Stimulated activated CD4-positive, alpha-beta T cell treated with anti-CD3 and anti-CD28 coated beads, TNF-alpha, amount 100 ng/mL, for 4 hours (primary cell): ENCODE data around the gene PBX4.
A peak's percentile ranks its signal among the peaks of the same experiment; 100 is the strongest.
"Not testable (repeated sequence)": the region's sequence is repeated elsewhere in the genome, so short reads cannot be mapped to it uniquely, and the experiment has no call there.

Source experiments
- DNase-seq, 3 experiments: peaks; one replicate each; pipeline ENCODE4 v3.0.0-alpha.2; 2020; ENCODE audit warnings: low read depth in 3 of 3

The PBX4 gene

DNA sequence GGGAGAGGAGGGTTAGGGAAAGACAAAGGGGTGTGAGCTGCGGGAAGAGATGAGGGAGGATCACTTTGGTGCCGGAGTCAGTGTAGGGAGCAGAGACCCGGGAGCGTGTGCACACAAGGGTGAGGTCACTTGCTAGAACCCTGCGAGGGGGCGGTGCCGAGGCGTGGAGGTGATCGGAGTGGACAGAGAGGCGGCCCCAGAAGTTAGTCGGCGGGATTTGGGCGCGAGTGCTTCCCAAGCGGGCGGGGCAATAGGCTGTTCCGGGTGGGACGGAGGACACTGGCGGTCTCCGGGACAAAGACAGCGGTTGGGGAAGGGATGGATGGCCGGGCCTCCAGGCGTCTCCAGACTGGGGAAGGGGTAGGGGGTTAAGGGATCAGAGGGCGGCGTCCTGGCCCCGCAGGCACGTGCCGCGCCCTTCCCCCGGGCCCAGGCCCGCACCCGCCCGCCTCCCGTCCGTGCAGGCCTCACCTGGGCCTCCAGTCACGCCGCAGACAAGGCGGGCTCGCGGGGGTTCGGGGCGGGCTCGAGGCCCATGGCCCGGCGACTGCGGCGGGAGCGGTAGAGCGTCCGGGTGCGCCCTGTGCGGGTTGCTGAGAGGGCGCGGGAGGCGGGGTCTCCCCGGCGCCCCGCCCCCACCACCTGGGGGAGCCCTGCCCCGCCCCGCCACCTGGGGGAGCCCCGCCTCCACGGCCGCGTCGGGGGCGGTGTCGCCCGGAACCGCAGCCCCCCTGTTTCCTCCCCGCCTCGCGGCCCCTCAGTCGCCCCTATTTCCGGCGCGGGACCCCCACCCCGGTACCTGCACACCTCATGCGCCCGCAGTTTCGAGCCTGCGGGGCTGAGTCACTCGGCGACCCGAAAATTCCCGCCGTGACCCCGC is 9.4 kb upstream of the PBX4 start, which contains the start of gene LPAR2:
LPAR2 (minus strand) TSS at position 600 of the 880 bp plus-strand sequence. CDS start 945 bp downstream, outside the sequence.
- peak; percentile 61 to 70 (median 65) for DNase-seq

DNA sequence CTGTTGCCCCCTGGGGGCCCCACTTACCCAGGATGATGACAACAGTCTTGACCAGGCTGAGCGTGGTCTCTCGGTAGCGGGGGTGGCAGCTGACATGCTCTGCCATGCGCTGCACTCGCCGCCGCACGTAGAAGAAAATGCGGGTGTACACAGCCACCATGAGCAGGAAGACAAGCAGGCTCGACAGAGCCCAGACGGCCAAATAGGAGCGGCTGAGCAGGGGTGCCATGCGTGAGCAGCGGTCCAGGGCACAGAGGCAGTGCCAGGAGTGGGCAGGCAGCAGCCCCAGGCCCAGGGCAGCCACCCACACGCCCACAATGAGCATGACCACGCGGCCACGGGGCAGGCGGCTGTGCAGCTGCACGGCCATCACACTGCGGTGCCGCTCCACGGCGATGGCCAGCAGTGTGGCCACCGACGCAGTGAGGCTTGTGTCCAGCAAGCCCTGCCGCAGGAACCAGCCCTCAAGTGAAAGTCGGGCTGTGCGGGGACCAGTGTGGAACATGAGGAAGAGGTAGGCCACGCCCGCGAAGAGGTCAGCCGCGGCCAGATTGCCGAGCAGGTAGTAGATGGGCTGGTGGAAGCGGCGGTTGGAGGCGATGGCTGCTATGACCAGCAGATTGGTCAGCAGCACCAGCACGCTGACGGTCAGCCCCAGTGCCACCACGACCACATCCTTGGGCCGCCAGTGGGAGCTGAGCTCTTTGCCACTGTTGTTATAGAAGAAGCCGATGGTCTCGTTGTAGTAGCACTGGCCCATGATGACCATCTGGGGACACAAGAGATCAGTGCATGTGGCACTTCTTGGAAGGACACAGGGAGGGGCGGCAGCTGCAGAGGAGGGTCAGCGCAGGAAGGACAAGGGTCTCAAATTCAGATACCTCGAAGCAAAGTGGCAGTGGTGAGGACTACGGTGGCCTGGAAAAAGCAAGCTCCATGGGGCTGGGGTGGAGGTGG is 8.3 kb upstream of the PBX4 start:
- no peak for DNase-seq

DNA sequence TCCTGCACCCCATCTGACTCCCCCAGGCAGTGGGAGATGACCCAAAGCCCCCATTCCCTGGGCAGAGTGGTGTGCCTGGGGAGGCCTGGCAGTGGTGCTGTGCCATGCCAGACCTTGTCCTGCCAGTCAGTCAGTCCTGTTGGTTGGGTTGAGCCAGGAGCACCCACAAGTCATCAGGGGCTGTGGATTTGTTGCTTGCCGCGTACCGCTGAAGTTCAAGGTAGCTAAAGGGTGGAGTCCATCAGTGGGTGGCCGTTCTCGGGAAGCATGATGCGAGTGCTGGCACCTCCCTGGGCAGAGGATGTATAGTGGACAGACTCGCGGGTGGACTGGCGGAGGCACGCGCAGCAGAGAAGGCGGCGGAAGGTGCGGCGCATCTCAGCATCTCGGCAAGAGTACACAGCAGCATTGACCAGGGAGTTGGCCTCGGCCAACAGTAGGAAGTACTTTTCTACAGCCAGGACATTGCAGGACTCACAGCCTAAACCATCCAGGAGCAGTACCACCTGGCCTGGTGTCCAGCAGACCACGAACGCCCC is 5.6 kb upstream of the PBX4 start:
- no peak for DNase-seq

DNA sequence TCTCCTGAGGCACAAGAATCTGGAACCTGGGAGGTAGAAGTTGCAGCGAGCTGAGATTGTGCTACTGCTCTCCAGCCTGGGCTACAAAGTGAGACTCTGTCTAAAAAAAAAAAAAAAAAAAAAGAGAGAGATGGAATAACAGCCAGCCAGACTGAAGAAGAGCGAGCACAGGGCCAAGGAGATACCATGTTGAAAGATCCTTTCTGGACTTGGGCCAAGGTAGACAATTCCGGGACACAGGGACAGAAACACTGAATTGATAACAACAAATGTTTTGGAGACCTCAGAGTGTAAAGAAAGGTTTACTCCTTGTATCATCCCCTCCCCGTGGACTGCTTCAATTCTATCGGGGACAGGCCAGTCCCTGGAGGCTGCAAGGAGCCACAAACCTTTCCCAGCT is 4.9 kb upstream of the PBX4 start:
- DNase-seq, result no peak

DNA sequence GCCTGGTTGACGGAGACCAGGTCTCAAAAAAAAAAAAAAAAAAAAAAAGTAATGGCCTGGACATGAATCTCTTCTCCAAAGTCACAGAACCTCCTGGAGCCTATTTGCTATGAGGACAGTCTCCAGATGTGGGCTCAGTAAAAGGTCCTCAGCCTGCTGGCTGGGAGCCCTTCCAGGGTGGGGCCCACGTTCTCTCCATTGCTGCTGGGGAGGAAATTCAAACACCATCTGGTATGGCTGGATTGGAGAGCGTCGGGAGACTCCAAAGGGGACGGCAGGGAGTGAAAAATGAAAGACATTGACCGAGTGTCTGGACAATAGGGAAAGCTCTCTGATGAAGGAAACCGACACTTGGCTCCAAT is 1.3 kb upstream of the PBX4 start:
- no peak for DNase-seq

DNA sequence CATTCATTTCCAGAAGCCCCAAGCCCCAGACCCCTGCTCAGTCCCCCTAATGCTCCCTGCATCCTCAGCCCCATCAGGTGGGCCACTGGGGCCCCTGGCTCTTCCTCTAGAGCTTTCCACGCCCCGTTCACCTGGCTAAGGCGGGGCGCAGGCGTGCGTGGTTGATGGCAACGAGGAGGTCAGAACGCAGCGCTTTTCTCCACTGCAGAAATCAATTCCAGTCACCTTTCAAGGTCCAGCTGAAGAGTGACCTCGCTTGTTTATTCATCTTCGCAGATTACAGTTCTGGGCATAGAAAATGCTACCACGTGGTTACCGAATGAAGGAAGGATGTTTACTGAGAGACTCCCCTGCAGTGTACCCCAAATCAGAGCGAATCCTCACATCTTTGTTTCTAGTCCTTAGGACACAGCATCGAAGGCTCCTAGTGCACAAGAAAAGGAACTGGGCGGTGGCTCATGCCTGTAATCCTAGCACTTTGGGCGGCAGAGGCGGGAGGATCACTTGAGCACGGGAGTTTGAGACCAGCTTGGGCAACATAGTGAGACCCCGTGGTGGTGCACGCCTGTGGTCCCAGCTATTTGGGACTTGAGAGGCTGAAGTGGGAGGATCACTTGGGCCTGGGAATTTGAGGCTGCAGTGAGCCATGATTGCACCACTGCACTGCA is 828 bp upstream of the PBX4 start:
- DNase-seq, result no peak

DNA sequence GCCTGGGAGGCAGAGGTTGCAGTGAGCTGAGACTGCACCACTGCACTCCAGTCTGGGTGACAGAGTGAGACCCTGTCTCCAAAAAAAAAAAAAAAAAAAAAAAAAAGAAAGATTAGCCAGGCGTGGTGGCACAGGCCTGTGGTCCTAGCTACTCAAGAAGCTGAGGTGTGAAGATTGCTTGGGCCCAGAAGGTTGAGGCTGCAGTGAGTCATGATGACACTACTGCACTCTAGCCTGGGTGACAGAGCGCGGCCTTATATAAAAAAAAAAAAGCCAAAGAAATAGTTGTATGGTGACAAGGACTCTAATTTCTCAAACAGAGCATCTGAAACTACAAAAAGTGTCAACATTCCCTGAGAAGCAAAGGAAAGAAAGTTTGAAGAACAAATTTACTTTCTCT is 3.4 kb downstream of the PBX4 start:
- DNase-seq, result no peak

DNA sequence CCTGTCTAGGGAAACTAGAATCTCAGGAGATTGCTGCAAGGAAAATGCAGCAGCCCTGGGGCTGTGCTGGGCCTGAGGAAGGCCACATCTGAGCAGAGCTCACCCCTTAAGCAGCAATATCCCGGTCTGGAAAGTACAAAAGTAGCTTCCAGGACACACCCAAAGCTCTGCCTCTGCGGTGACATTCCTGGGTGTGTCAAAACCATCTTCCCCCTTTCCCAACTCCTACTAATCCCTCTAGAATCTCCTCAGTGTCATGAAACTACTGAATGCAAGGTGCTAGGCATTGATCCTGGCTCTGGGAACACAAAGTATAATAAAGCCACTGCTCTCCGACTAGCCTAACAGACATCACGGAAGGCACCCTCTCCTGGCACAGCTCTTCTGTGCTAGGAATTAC is 5.0 kb downstream of the PBX4 start:
- no peak for DNase-seq

DNA sequence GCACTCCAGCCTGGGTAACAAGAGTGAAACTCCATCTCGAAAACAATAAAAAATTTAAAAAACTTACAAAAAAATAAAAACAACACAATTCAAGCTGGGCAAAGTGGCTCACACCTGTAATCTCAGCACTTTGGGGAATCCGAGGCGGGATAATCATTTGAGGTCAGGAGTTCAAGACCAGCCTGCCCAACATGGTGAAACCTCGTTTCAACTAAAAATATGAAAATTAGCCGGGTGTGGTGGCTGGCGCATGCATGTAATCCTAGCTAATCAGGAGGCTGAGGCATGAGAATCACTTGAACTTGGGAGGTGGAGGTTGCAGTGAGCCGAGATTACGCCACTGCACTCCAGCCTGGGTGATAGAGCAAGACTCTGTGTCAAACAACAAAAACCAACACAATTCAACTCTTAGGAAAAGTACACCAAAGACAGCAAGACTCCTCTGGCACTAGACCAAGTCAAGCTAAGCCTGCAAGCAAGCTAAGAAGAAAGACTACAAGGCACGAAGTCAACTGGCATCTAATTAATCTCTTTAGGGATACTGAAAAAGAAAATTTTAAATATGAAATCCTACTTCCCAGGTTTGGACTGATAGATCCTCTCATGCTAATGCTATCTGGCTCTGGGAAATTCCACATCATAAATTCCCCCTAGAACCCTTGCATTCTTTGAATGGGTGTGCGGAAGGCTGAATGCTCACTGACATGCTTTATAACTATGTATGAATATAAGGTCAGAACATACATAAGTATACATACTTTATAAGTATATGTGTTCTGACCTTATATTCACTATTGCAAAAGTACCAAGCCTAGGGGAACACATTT is 7.9 kb downstream of the PBX4 start:
- DNase-seq, result no peak

DNA sequence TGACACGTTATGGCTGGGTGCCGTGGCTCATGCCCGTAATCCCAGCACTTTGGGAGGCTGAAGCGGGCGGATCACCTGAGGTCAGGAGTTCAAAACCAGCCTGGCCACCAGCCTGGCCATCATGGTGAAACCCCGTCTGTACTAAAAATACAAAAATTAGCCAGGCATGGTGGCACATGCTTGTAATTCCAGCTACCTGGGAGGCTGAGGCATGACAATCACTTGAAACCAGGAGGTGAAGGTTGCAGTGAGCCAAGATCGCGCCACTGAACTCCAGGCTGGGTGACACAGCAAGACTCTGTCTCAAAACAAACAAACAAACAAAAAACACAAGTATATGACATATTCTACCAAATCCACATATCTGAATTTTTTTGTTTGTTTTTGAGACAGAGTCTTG is 11.8 kb downstream of the PBX4 start:
- not testable (repeated sequence) for DNase-seq

DNA sequence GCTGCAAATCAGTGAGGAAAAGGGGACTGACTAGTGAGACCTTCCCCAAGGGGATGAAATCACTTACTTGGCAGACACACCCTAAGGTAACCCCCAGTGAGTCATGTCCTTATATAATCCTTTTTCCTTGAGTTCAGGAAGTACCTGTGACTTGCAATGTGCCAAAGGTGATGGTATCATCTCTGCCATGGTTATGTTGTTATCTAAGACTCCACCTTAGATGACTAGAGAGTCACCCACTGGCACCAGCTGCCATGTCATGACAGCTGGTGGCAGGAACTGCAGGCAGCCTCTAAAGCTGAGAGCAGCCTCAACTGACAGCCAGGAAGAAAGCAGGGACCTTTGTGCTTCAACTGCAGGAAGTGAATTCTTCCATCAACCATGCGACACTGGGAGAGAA is 12.5 kb downstream of the PBX4 start:
- no peak for DNase-seq

DNA sequence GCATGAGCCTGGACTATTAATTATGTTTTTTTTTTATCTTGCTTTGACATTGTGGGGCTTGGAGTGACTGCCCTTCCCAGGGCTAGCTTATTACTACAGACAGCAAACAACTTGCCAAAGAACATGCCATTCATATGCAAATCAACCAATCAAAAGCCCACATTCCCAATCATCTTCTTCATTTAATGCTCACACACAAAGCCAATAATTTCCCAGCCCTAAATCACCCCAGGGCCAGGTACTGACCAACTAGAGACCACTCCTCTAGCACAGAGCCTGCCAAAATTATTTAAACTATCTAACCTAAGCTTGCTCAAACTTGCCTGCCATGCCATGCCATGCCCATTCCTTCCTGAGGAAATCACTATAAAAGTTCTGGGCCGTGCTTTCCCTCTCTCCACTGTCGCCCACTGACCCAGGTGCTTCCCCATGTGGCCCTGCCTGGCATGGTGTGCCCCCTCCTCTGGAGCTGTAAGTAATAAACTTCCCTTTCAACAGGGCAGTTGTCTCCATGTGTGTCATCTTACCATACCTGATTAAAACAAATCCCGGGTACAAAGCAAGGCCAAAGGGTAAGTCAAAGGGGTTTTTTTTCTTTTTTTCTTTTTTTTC is 15.7 kb downstream of the PBX4 start:
- no peak for DNase-seq

DNA sequence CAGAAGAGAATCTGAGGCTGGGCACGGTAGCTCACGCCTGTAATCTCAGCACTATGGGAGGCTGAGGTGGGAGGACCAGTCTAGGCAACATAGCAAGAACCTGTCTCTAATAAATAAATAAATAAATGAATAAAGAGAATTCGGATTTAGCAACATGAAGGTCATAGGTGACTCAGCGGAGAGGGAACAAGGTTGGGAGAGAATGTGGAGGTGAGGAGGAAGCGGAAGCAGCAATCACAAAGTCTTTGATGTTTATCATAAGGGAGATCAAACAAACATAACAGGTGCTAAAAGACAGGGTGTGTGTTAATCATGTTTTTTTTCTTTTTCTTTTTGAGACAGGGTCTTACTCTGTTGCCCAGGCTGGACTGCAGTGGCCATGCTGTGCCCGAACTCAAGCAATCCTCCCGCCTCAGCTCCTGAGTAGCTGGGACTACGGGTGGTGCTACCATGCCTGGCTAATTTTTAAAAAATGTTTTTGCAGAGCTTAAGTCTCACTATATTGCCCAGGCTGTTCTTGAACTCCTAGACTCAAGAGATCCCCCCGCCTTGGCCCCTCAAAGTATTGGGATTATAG is 16.3 kb downstream of the PBX4 start:
- peak in 1 of 3 experiments; percentile 41 for DNase-seq

DNA sequence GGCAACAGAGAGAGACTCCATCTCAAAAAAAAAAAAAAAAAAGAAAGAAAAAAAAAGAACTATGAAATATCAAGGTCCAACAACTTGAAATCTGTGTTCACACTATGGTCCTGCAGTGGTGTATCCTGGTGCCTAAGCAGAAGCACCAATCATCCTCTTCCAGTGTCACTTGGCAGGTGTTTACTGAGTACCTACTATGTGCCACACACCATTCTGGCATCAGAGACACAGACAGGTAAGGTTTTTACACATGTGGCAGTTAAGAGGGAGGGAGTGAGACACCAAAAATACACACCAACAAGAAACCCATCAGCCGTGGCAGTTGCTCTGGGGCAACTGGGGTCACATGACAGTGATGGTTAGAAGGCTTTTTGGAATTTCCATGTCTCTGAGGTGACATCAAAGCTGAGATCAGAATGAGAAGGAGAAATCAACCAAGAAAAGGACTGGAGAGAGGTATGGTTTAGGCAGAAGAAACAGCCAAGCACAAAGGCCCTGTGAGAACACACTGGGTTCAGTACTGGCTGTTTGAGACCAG is 17.6 kb downstream of the PBX4 start:
- no peak for DNase-seq

DNA sequence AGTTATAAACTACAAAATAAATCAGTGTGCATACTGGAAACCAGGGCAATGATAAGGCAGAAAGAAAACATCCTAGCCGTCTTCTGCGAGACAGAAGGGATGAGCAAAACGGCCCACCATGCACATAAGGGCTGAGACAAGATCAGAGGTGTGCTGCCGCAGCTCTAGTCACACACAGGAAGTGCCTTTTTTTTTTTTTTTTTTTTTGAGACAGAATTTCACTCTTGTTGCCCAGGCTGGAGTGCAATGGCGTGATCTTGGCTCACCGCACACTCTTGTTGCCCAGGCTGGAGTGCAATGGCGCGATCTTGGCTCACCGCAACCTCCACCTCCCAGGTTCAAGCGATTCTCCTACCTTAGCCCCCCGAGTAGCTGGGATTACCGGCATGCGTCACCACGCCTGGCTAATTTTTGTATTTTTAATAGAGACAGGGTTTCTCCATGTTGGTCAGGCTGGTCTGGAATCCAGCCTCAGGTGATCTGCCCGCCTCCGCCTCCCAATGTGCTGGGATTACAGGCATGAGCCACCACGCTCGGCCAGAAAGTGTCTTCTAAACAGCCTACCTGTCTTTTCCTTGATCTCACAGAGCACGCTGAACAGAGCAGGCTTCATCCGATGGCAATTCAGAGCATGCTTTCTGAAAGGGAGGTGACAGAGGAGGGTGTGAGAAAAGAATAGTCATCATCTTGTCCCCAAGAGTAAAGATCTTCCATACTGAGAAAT is 19.6 kb downstream of the PBX4 start:
- DNase-seq, result not testable (repeated sequence)

DNA sequence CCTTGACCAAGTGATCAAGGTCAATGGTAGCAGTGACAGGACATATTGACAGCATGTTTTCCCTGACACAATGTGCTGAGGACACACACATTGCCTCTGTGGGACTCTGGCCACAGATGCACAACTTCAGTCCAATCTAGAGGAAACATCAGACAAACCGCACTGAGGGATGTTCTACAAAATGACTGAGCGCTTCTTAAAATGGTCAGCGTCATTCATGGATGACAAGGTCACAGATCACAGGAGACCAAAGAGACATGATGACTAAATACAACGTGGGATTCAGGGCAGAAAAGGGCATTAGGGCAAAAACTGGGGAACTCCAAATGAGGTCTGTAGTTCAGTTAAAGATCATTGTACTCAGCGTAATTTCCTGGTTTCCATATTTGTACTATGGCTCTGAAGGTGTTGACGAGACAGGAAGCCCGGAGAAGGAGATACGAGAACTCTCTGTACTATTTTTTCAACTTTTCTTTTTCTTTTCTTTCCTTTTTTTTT is 20.6 kb downstream of the PBX4 start:
- no peak for DNase-seq

DNA sequence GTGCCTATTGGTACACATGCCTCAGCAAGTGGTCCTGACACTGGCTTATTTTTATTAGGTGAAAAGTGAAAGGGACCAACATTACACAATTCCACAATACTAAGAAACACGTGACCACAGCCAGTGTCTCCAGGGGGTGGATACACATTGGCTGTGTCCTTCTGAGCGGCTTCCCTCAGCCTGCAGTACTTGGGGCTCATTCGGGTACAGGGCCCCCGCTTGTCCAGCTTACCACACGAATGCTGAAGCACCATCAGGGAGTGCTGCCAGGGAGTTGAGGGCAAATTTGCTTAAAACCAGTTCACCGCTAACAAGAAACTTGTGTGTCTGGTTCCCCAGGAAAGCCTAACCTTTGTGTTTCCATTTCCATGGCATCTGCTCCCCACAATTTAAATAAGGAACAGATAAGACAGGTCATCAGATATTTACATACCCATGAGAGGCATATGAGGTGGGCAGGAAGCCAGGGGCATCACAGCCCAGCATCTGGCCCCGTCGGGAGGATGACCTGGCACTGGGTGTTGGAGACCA is 23.3 kb downstream of the PBX4 start:
- DNase-seq, result no peak

DNA sequence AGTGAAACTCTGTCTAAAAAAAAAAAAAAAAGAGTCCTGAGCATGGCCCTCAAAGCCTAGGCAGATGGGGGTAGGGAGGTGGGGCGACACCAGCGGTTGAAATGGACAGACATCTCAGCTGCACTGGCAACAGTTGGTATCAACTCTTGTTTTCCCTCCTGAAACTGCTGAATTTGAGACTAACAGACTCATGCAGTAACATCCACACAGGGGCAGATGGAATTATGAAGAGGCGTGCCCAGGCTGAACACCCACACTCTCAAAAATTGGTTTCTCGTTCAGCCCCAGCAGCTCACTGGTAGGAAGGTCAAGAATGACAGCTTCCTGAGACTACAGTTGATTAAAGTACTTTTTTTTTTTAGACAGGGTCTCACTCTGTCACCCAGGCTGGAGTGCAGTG is 24.1 kb downstream of the PBX4 start:
- DNase-seq, result no peak

DNA sequence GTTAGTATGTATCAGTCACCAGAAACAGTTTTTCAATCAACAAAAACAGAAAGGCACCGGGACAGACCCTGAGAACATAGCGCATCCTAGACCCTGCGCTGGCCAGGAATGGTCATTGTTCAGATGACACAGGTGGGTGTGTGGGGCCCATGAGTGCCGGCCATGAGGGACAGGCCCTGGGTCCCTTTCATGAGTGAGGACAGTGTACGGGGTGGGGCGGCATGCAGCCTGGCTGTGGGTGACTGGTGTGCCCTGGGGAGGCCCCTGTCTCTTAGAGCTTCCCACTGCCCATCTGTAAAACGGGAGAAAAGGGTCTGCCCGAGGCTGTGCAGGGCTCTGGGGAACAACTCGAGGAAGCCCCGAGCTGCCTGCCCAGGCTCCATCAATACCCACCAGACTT is 25.8 kb downstream of the PBX4 start:
- DNase-seq, result no peak
